ENCODE measurements around the gene PARVG. TPM values are rescaled to one million over a fixed set of nuclear protein-coding genes. Genes with fewer than 3 reads are reported as not detected.
A peak's percentile ranks its signal among the peaks of the same experiment; 100 is the strongest.

PARVG gene
- total RNA-seq, 1 donor from 2014 or later = 3.1 TPM

- no peak for ATAC-seq
- DNase-seq (ENCODE audit: missing footprints) = peak; percentile 18
- intact Hi-C loops (cut with DNase I) = no loop called here
These were observed 29.0 kb upstream of the PARVG start for GRCh38 chr22:44151676-44152075.

- DNase-seq (ENCODE audit: missing footprints) = no peak
- intact Hi-C loops (cut with DNase I) = no loop called here
These were observed 27.0 kb upstream of the PARVG start for GRCh38 chr22:44153710-44154109.

GRCh38 chr22:44154436-44154942 is 26.2 kb upstream of the PARVG start:
- ATAC-seq = no peak
- DNase-seq (ENCODE audit: missing footprints) = no peak
- intact Hi-C loops (cut with DNase I) = no loop called here

More at GRCh38 chr22:44153710-44154109, 27.0 kb upstream of the PARVG start:
- no peak for ATAC-seq

- intact Hi-C loops (cut with DNase I) = no loop called here
- DNase-seq (ENCODE audit: missing footprints) (no peak), ATAC-seq (no peak)
These were observed 25.6 kb upstream of the PARVG start for GRCh38 chr22:44155115-44155514.

GRCh38 chr22:44157916-44158618 is 22.7 kb upstream of the PARVG start:
- no peak for DNase-seq (ENCODE audit: missing footprints)
- ATAC-seq = no peak
- intact Hi-C loops (cut with DNase I) = no loop called here

GRCh38 chr22:44158816-44159215 is 21.9 kb upstream of the PARVG start:
- DNase-seq (ENCODE audit: missing footprints) = no peak
- intact Hi-C loops (cut with DNase I) = no loop called here
- no peak for ATAC-seq

DNA sequence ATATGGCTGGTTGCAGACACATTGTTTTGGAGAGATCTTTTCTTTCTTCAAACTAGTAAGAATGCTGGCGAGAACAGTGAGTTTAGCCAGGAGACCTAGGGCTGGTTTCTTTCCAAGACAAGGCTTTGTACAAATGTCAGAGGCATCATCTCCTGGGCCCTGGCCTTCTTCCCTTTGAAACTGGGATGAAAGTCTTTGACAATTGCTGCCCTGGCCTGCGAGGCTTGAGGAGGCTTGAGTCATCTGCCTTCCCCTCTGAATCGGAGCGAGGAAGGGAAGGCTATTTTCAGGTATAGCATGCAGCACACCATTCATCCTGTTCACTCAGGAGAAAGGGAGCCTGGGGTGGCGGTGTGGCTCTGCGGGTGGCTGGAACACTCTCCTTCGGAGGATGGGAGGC is 21.5 kb upstream of the PARVG start:
- intact Hi-C loops (cut with DNase I) = no loop called here
- ATAC-seq (no peak), DNase-seq (ENCODE audit: missing footprints) (peak; percentile 53)

GRCh38 chr22:44159811-44160210 is 20.9 kb upstream of the PARVG start:
- ATAC-seq (no peak), DNase-seq (ENCODE audit: missing footprints) (peak; percentile 18)
- intact Hi-C loops (cut with DNase I) = no loop called here

DNA sequence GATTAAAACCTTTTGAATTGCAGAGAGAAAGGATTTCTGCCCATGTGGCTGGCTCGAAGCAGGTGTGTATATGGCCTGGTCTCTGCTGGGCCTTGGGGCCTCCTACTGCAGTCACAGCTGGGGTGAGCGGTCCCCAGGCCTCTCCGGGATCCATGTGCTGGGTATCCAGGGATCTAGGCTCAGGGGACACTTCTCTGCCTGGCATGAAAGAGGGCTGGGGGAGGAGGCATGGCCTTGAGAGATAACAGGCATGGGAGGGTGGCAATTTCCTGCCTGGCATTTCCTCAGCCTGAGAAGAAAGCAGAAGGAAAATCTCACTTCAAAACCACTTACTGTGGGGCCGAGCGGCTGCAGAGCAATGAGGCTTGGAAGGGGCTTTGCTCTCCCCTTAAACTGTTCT is 20.3 kb upstream of the PARVG start:
- intact Hi-C loops (cut with DNase I) = no loop called here
- DNase-seq (ENCODE audit: missing footprints) (peak; percentile 45), ATAC-seq (no peak)

GRCh38 chr22:44161673-44162072 is 19.1 kb upstream of the PARVG start:
- intact Hi-C loops (cut with DNase I) = no loop called here
- ATAC-seq (no peak), DNase-seq (ENCODE audit: missing footprints) (peak; percentile 52)

- ATAC-seq = no peak
- intact Hi-C loops (cut with DNase I) = no loop called here
- DNase-seq (ENCODE audit: missing footprints) = peak; percentile 21
These were observed 17.8 kb upstream of the PARVG start for GRCh38 chr22:44162960-44163359.

DNA sequence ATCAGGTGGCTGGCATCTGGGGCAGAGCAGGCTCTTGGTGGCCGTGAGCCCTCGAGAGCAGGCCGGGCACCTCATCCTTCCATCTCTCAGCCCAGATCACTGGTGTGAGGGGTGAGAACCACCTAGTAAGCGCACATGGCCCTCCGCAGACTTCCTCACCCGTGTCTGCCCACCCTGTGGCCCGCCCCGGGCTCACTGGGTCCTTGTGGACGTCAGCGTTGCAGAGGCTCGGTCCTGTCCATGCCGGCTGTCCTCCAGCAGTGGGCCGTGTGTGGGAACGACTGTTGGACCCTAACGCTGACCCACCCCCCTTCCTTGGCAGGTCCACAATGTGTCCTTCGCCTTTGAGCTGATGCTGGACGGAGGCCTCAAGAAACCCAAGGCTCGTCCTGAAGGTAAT is 17.2 kb upstream of the PARVG start:
- DNase-seq (ENCODE audit: missing footprints) (peak; percentile 15), ATAC-seq (peak; percentile 13)

DNA sequence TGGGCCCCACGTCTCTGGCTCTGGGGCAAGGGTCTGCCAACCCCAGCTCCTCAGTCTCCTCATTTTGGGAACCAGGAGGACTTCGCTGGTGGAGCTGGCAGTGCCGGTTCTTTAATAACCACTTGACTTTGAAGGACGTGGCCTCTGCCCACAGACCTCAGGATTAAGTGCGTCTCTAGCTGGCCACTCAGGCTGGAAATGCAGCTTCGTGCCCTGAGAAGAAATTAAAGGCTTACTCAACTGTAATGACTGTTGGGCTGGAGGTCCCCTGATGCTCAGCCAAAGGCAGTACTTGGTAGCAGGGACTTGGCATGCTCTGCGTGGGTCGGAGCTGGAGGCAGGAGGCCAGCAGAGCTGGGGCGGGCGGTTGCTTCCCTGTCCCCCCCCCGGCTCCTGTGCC is 16.7 kb upstream of the PARVG start:
- intact Hi-C loops (cut with DNase I) = no loop called here
- ATAC-seq (no peak), DNase-seq (ENCODE audit: missing footprints) (peak; percentile 5)

More for the DNA sequence above, 17.2 kb upstream of the PARVG start:
- intact Hi-C loops (cut with DNase I) = no loop called here

- intact Hi-C loops (cut with DNase I) = no loop called here
- DNase-seq (ENCODE audit: missing footprints) (peak; percentile 52), ATAC-seq (no peak)
These were observed 15.3 kb upstream of the PARVG start for GRCh38 chr22:44165286-44165874.

DNA sequence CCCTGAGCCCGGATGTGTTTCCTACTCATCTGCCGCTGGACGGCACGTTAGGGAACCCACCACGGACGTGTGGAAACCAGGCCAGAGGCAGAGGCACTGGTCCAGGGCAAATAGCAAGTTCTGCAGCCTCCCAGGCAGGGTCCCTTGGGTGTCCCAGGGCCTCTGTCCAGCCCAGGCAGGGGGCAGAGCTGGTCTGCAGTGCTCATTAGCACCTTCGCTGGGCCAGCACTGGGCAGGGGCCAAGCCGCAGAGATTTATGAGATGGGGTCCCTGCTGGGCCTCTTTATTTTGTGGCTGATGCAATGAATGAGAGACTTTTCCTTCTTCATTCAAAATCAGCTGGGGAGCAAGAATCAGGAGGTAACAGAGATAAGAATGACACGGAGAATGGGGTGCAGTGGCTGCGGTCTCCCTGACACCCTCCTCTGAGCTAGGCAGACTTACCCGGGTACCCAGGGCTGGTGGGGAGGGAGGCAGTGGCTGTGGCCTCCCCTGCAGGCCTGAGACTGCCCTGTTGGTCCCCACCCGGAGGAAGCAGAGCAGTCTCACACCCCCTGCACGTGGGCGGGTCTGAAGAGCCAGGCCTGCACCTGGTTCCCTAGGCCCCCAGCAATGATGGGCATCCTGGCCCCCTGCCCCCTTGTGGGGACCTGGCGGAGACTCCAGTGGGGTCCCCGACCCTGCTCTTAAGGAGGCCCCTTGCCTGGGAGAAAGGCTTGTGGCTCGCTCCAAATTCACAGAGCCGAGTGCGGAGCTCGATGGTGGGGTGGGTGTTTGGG is 14.0 kb upstream of the PARVG start:
- intact Hi-C loops (cut with DNase I) = no loop called here
- DNase-seq (ENCODE audit: missing footprints) (peak; percentile 42), ATAC-seq (no peak)

DNA sequence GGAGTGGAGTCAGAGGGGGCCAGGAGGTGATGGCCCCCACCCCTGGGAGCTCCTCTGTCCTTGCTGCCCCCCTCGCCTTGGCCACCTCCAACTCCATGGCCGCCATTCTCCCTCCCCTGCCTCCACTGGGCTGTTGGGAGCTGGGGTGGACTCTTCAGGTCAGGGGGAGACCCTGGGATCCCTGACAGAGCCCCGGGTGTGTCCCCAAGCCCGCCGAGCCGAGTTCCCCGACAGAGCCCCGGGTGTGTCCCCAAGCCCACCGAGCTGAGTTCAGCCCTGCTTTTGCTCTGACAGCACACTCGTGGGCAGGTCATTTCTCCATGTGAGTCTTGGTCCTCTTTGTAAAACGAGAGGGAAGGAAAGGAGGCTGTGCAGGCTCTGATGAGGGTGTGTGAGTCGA is 13.2 kb upstream of the PARVG start:
- DNase-seq (ENCODE audit: missing footprints) = peak; percentile 1
- intact Hi-C loops (cut with DNase I) = no loop called here
- ATAC-seq = no peak

DNA sequence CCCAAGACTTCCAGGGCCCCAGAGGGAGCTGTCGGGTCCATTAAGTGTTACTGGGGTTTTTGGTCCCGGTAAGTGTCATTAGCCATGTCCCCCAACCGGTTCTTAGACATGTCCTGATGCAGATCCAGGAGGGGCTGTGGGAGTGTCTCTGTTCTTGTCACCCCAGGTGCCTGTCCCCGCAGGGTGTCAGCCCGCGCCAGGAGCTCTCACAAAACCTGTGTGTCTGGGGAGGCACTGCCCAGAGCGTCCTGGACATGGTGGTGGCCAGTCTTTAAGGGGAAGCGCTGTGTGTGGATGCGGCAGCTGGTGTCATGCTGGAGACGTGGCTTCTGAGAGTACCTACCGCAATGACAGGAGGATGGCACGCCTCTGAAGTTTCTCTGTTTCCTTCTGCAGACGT is 12.5 kb upstream of the PARVG start:
- intact Hi-C loops (cut with DNase I) = no loop called here
- no peak for ATAC-seq

GRCh38 chr22:44170470-44170869 is 10.3 kb upstream of the PARVG start:
- intact Hi-C loops (cut with DNase I) = no loop called here
- ATAC-seq = no peak

More for the DNA sequence above, 12.5 kb upstream of the PARVG start:
- peak; percentile 47 for DNase-seq (ENCODE audit: missing footprints)

GRCh38 chr22:44171561-44171960 is 9.2 kb upstream of the PARVG start:
- ATAC-seq (no peak), DNase-seq (ENCODE audit: missing footprints) (no peak)
- intact Hi-C loops (cut with DNase I) = no loop called here

More at GRCh38 chr22:44170470-44170869, 10.3 kb upstream of the PARVG start:
- peak; percentile 9 for DNase-seq (ENCODE audit: missing footprints)

Measured in Right ventricle myocardium inferior (tissue), 1 donor.